Measurements from ENCODE around the gene ATOH8.

Gene ATOH8

GRCh38 chr2:85760371-85760770 is 6.6 kb downstream of the ATOH8 start:
- Histone ChIP-seq H3K36me3 (ENCODE audit: insufficient read depth, low read length) (peaks cover 83% of the 10 kb centered on the region), H3K4me2 (ENCODE audit: low read length) (peak overlapping the region; percentile 68), H3K9ac (ENCODE audit: low read depth, low read length) (peak overlapping the region; percentile 50), H3K4me1 (ENCODE audit: control insufficient read depth, insufficient read depth, low read length) (peaks cover 81% of the 10 kb centered on the region), H3K27me3 (ENCODE audit: control insufficient read depth, insufficient read depth, low read length) (no peaks in the 10 kb centered on the region), H3K9me3 (replicated peaks; ENCODE audit: low read length) (no peaks in the 10 kb centered on the region), H3K4me3 (ENCODE audit: low read length) (peak overlapping the region; percentile 39)

DNA sequence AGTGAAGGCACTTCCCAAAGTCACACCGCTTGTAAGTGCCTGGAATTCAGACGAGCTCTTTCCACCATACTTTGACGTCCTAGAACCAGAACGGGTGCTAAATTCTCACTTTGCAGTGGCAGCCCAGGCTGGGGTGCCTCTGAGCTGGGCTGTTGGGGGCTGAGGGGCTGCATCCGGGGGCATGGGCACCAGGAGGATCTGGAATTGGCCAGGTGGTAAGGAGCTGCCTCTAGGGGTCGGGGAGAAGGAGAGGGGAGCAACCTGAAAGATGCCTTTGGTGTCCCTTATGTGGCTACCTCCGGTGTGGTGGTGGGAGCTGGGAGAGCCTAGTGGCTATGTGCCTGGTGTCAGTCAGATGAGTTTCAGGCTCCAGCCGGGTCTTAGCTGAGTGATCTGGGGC is 7.1 kb downstream of the ATOH8 start:
- no peaks in the 10 kb centered on the region for H3K9me3 ChIP-seq (replicated peaks; ENCODE audit: low read length)
- H3K36me3 ChIP-seq (ENCODE audit: insufficient read depth, low read length), result peaks cover 85% of the 10 kb centered on the region
- H3K4me2 ChIP-seq (ENCODE audit: low read length), result peak overlapping the region; percentile 68
- H3K4me3 ChIP-seq (ENCODE audit: low read length), result peak overlapping the region; percentile 39
- no peaks in the 10 kb centered on the region for H3K27me3 ChIP-seq (ENCODE audit: control insufficient read depth, insufficient read depth, low read length)
- H3K9ac ChIP-seq (ENCODE audit: low read depth, low read length), result peak overlapping the region; percentile 50
- peaks cover 85% of the 10 kb centered on the region for H3K4me1 ChIP-seq (ENCODE audit: control insufficient read depth, insufficient read depth, low read length)

GRCh38 chr2:85761512-85761944 is 7.7 kb downstream of the ATOH8 start:
- H3K4me2 ChIP-seq (ENCODE audit: low read length), result peak overlapping the region; percentile 68
- H3K4me3 ChIP-seq (ENCODE audit: low read length), result peak overlapping the region; percentile 39
- peaks cover 86% of the 10 kb centered on the region for H3K4me1 ChIP-seq (ENCODE audit: control insufficient read depth, insufficient read depth, low read length)
- H3K9me3 ChIP-seq (replicated peaks; ENCODE audit: low read length), result no peaks in the 10 kb centered on the region
- peak overlapping the region; percentile 50 for H3K9ac ChIP-seq (ENCODE audit: low read depth, low read length)
- H3K27me3 ChIP-seq (ENCODE audit: control insufficient read depth, insufficient read depth, low read length), result no peaks in the 10 kb centered on the region
- H3K36me3 ChIP-seq (ENCODE audit: insufficient read depth, low read length), result peaks cover 90% of the 10 kb centered on the region

DNA sequence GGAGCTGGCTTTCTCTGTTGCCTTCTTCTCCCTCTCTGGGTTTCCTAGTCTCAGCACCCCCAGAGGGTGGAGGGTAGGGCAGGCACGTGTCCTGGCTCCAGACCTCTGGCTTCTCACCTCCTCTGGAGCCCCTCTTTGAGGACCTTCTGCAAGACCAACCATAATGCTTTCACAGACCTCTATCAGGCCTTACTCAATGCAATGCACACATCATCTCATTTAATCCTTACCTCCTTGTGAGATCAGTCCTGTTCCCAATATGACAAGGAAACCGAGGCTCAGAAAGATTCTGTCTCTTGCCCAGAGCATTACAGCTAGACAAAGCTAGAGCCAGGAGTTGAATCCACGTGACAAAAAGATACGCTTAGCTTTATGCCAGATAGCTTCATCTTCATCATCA is 8.2 kb downstream of the ATOH8 start:
- H3K4me1 ChIP-seq (ENCODE audit: control insufficient read depth, insufficient read depth, low read length), result peaks cover 84% of the 10 kb centered on the region
- H3K36me3 ChIP-seq (ENCODE audit: insufficient read depth, low read length), result peaks cover 88% of the 10 kb centered on the region
- peak overlapping the region; percentile 68 for H3K4me2 ChIP-seq (ENCODE audit: low read length)
- no peak overlapping the region for H3K9ac ChIP-seq (ENCODE audit: low read depth, low read length)
- peak overlapping the region; percentile 39 for H3K4me3 ChIP-seq (ENCODE audit: low read length)
- no peaks in the 10 kb centered on the region for H3K9me3 ChIP-seq (replicated peaks; ENCODE audit: low read length)
- no peaks in the 10 kb centered on the region for H3K27me3 ChIP-seq (ENCODE audit: control insufficient read depth, insufficient read depth, low read length)

- Histone ChIP-seq H3K9me3 (replicated peaks; ENCODE audit: low read length) (no peaks in the 10 kb centered on the region), H3K4me3 (ENCODE audit: low read length) (no peak overlapping the region), H3K4me2 (ENCODE audit: low read length) (no peak overlapping the region), H3K36me3 (ENCODE audit: insufficient read depth, low read length) (peaks cover 84% of the 10 kb centered on the region), H3K4me1 (ENCODE audit: control insufficient read depth, insufficient read depth, low read length) (peaks cover 79% of the 10 kb centered on the region), H3K27me3 (ENCODE audit: control insufficient read depth, insufficient read depth, low read length) (no peaks in the 10 kb centered on the region), H3K9ac (ENCODE audit: low read depth, low read length) (no peak overlapping the region)
Measured at GRCh38 chr2:85763132-85763531, 9.3 kb downstream of the ATOH8 start.

DNA sequence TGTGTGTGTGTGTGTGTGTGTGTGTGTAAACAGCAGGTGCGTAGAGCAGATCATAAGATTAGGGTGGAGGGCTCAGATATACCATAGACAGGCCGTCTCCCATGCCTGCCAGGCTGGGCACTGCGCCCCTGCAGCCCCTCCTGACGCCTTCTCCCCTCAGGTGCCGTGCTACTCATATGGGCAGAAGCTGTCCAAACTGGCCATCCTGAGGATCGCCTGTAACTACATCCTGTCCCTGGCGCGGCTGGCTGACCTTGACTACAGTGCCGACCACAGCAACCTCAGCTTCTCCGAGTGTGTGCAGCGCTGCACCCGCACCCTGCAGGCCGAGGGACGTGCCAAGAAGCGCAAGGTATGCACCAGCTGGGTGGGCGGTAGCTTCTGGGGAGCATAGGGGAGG is 10.0 kb downstream of the ATOH8 start:
- H3K4me1 ChIP-seq (ENCODE audit: control insufficient read depth, insufficient read depth, low read length), result peaks cover 79% of the 10 kb centered on the region
- no peaks in the 10 kb centered on the region for H3K27me3 ChIP-seq (ENCODE audit: control insufficient read depth, insufficient read depth, low read length)
- H3K9ac ChIP-seq (ENCODE audit: low read depth, low read length), result no peak overlapping the region

DNA sequence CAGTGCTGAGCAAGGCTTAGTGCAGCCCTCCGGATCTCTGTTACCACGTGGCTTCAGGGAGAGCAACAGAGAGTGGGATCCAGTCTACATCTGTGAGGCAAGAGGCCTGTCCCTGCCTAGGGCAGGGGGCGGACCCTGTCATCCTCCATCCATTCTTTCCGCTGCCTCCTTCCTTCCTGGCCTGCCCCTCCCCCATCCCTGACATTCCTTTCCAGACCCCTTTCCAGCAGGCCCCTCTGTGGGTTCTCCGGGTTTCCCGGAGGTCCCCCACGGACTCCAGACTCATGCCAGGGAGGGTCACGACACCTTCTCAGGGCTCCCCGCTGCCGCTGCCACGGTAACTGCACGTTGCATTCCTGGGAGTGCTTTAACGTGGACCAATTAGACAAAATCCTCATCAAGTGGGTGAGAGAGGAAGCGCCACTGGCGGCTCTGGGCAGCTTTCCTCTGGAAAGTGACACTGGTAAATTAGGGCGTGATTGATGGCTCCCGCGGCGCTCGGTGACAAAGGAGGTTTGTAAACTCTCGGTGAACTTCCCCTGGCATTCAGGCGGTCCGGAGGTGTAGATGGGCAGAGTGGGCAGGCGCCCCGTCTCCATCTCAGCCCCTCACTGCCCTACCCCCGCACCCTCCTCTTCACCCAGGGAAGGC is 11.4 kb downstream of the ATOH8 start:
- H3K4me2 ChIP-seq (ENCODE audit: low read length), result no peak overlapping the region
- H3K4me3 ChIP-seq (ENCODE audit: low read length), result no peak overlapping the region
- peaks cover 86% of the 10 kb centered on the region for H3K36me3 ChIP-seq (ENCODE audit: insufficient read depth, low read length)
- peaks cover 79% of the 10 kb centered on the region for H3K4me1 ChIP-seq (ENCODE audit: control insufficient read depth, insufficient read depth, low read length)
- no peaks in the 10 kb centered on the region for H3K9me3 ChIP-seq (replicated peaks; ENCODE audit: low read length)
- H3K9ac ChIP-seq (ENCODE audit: low read depth, low read length), result no peak overlapping the region
- no peaks in the 10 kb centered on the region for H3K27me3 ChIP-seq (ENCODE audit: control insufficient read depth, insufficient read depth, low read length)

More for the DNA sequence above, 10.0 kb downstream of the ATOH8 start:
- no peak overlapping the region for H3K4me3 ChIP-seq (ENCODE audit: low read length)
- H3K36me3 ChIP-seq (ENCODE audit: insufficient read depth, low read length), result peaks cover 84% of the 10 kb centered on the region
- no peak overlapping the region for H3K4me2 ChIP-seq (ENCODE audit: low read length)
- no peaks in the 10 kb centered on the region for H3K9me3 ChIP-seq (replicated peaks; ENCODE audit: low read length)

DNA sequence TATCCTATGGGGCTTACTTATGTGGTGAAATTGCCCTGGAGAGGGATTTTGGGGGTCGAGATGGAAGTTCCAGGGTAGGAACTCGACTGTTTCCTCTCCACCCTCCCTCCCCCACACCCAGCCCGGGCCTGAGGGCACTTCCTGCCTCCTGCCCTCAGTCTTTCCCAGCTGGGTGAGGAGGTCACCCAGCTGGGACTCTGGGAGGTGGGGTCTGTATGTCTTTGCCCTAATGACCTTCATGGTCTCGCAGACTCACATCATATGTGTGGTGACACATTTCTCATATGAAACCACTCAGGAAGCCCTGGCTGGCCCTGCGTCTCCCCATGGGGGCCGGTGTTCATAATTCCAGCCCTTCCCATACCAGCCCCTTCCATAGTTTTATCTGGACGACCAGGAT is 12.4 kb downstream of the ATOH8 start:
- H3K9ac ChIP-seq (ENCODE audit: low read depth, low read length), result no peak overlapping the region
- H3K9me3 ChIP-seq (replicated peaks; ENCODE audit: low read length), result no peaks in the 10 kb centered on the region
- H3K4me3 ChIP-seq (ENCODE audit: low read length), result no peak overlapping the region
- no peak overlapping the region for H3K4me2 ChIP-seq (ENCODE audit: low read length)
- H3K27me3 ChIP-seq (ENCODE audit: control insufficient read depth, insufficient read depth, low read length), result no peaks in the 10 kb centered on the region
- H3K36me3 ChIP-seq (ENCODE audit: insufficient read depth, low read length), result peaks cover 82% of the 10 kb centered on the region
- peaks cover 79% of the 10 kb centered on the region for H3K4me1 ChIP-seq (ENCODE audit: control insufficient read depth, insufficient read depth, low read length)

GRCh38 chr2:85767803-85768665 is 14.2 kb downstream of the ATOH8 start:
- H3K4me2 ChIP-seq (ENCODE audit: low read length), result peak overlapping the region; percentile 1
- peaks cover 80% of the 10 kb centered on the region for H3K4me1 ChIP-seq (ENCODE audit: control insufficient read depth, insufficient read depth, low read length)
- H3K4me3 ChIP-seq (ENCODE audit: low read length), result no peak overlapping the region
- H3K9me3 ChIP-seq (replicated peaks; ENCODE audit: low read length), result no peaks in the 10 kb centered on the region
- H3K9ac ChIP-seq (ENCODE audit: low read depth, low read length), result peak overlapping the region; percentile 84
- peaks cover 79% of the 10 kb centered on the region for H3K36me3 ChIP-seq (ENCODE audit: insufficient read depth, low read length)
- H3K27me3 ChIP-seq (ENCODE audit: control insufficient read depth, insufficient read depth, low read length), result no peaks in the 10 kb centered on the region

DNA sequence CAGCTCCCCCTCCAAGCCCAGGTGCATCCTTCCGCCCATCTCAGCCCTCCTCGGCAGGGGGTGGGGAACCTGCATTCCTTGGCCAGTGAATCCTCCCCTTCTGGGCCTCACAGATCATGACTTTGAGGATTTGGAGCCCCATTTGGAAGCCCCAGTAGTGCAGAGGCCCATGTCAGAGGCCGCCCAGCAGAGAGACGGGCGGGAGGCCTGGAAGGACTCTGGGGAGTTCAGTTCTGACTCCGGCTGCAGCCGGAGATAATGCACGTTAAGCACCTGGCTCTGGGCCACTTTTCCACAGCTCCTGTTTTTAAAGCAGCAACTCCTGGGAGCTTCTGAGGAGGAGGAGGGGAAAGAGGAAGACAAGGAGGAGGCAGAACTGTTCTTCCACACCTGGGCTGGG is 14.9 kb downstream of the ATOH8 start:
- Histone ChIP-seq H3K9ac (ENCODE audit: low read depth, low read length) (peak overlapping the region; percentile 84), H3K4me3 (ENCODE audit: low read length) (no peak overlapping the region), H3K9me3 (replicated peaks; ENCODE audit: low read length) (no peaks in the 10 kb centered on the region), H3K36me3 (ENCODE audit: insufficient read depth, low read length) (peaks cover 80% of the 10 kb centered on the region), H3K4me1 (ENCODE audit: control insufficient read depth, insufficient read depth, low read length) (peaks cover 81% of the 10 kb centered on the region), H3K4me2 (ENCODE audit: low read length) (peak overlapping the region; percentile 23), H3K27me3 (ENCODE audit: control insufficient read depth, insufficient read depth, low read length) (no peaks in the 10 kb centered on the region)

- peak overlapping the region; percentile 84 for H3K9ac ChIP-seq (ENCODE audit: low read depth, low read length)
- H3K4me2 ChIP-seq (ENCODE audit: low read length), result peak overlapping the region; percentile 23
Measured at GRCh38 chr2:85769236-85769982, 15.6 kb downstream of the ATOH8 start.

More at GRCh38 chr2:85769236-85769982, 15.6 kb downstream of the ATOH8 start:
- H3K36me3 ChIP-seq (ENCODE audit: insufficient read depth, low read length), result peaks cover 80% of the 10 kb centered on the region
- peaks cover 82% of the 10 kb centered on the region for H3K4me1 ChIP-seq (ENCODE audit: control insufficient read depth, insufficient read depth, low read length)
- H3K4me3 ChIP-seq (ENCODE audit: low read length), result peak overlapping the region; percentile 10
- no peaks in the 10 kb centered on the region for H3K27me3 ChIP-seq (ENCODE audit: control insufficient read depth, insufficient read depth, low read length)
- H3K9me3 ChIP-seq (replicated peaks; ENCODE audit: low read length), result no peaks in the 10 kb centered on the region
